ENCODE data around the gene TBC1D21. TPM values are rescaled to one million over a fixed set of nuclear protein-coding genes. Genes with fewer than 3 reads are reported as not detected.

Gene TBC1D21
- polyA plus RNA-seq, 1 donor from 2014 or later: not detected

GRCh38 chr15:73906346-73907034 lies 33.1 kb downstream of the TBC1D21 start:
- H3K4me3 ChIP-seq (ENCODE audit: low read length): no peak overlapping the region
- no peak overlapping the region for H3K27ac ChIP-seq (ENCODE audit: low read length)
- H3K27me3 ChIP-seq (ENCODE audit: insufficient read depth, low read depth, low read length): no peaks in the 10 kb centered on the region
- TF ChIP-seq RAD21 (conservative IDR thresholded peaks at IDR 0.05) (no peak), TAF1 (IDR thresholded peaks at IDR 0.05; ENCODE audit: low read depth) (no peak), MXI1 (conservative IDR thresholded peaks at IDR 0.05; ENCODE audit: poor library complexity, severe bottlenecking) (no peak), EZH2 (IDR thresholded peaks at IDR 0.05; ENCODE audit: borderline replicate concordance, insufficient read depth, low read length, poor library complexity, severe bottlenecking) (no peak), POLR2AphosphoS5 (IDR thresholded peaks at IDR 0.05) (no peak), EP300 (conservative IDR thresholded peaks at IDR 0.05; ENCODE audit: poor library complexity, severe bottlenecking) (no peak), REST (IDR thresholded peaks at IDR 0.05; ENCODE audit: borderline replicate concordance) (no peak), SMC3 (conservative IDR thresholded peaks at IDR 0.05; ENCODE audit: poor library complexity) (no peak), CTCF (IDR thresholded peaks at IDR 0.05; ENCODE audit: poor library complexity, severe bottlenecking) (no peak)
- H3K9me3 ChIP-seq (ENCODE audit: low read length): no peaks in the 10 kb centered on the region
- H4K20me1 ChIP-seq (ENCODE audit: insufficient read depth): no peaks in the 10 kb centered on the region
- H2AFZ ChIP-seq (ENCODE audit: low read depth, low read length): no peak overlapping the region
- H3F3A ChIP-seq (ENCODE audit: insufficient read depth, low read length, poor library complexity, severe bottlenecking): no peaks in the 10 kb centered on the region
- no peaks in the 10 kb centered on the region for H3K9me2 ChIP-seq (ENCODE audit: insufficient read depth, low read length)
- H3K4me2 ChIP-seq (ENCODE audit: low read length): no peak overlapping the region
- H3K36me3 ChIP-seq (ENCODE audit: insufficient read depth, low read length): no peaks in the 10 kb centered on the region
- no peak overlapping the region for H3K9ac ChIP-seq (ENCODE audit: low read length)
- no peaks in the 10 kb centered on the region for H3K79me2 ChIP-seq (replicated peaks; ENCODE audit: insufficient read depth, low read length)

- Histone ChIP-seq H3K4me3 (ENCODE audit: low read length) (no peak overlapping the region), H3K9me3 (ENCODE audit: low read length) (no peaks in the 10 kb centered on the region), H3K9me2 (ENCODE audit: insufficient read depth, low read length) (no peaks in the 10 kb centered on the region), H3K79me2 (replicated peaks; ENCODE audit: insufficient read depth, low read length) (no peaks in the 10 kb centered on the region), H2AFZ (ENCODE audit: low read depth, low read length) (no peak overlapping the region), H3K36me3 (ENCODE audit: insufficient read depth, low read length) (no peaks in the 10 kb centered on the region), H3F3A (ENCODE audit: insufficient read depth, low read length, poor library complexity, severe bottlenecking) (no peaks in the 10 kb centered on the region), H4K20me1 (ENCODE audit: insufficient read depth) (no peaks in the 10 kb centered on the region), H3K4me2 (ENCODE audit: low read length) (no peak overlapping the region), H3K9ac (ENCODE audit: low read length) (no peak overlapping the region), H3K27ac (ENCODE audit: low read length) (no peak overlapping the region), H3K27me3 (ENCODE audit: insufficient read depth, low read depth, low read length) (no peaks in the 10 kb centered on the region)
- TF ChIP-seq MXI1 (conservative IDR thresholded peaks at IDR 0.05; ENCODE audit: poor library complexity, severe bottlenecking) (no peak), EP300 (conservative IDR thresholded peaks at IDR 0.05; ENCODE audit: poor library complexity, severe bottlenecking) (no peak), EZH2 (IDR thresholded peaks at IDR 0.05; ENCODE audit: borderline replicate concordance, insufficient read depth, low read length, poor library complexity, severe bottlenecking) (no peak), REST (IDR thresholded peaks at IDR 0.05; ENCODE audit: borderline replicate concordance) (no peak), SMC3 (conservative IDR thresholded peaks at IDR 0.05; ENCODE audit: poor library complexity) (no peak), CTCF (IDR thresholded peaks at IDR 0.05; ENCODE audit: poor library complexity, severe bottlenecking) (no peak), POLR2AphosphoS5 (IDR thresholded peaks at IDR 0.05) (no peak), RAD21 (conservative IDR thresholded peaks at IDR 0.05) (no peak), TAF1 (IDR thresholded peaks at IDR 0.05; ENCODE audit: low read depth) (no peak)
These were observed 33.7 kb downstream of the TBC1D21 start for GRCh38 chr15:73907035-73907408.

Measured in neural cell (in vitro differentiated cells).